ENCODE measurements around the gene LIN28B. TPM values are rescaled to one million over a fixed set of nuclear protein-coding genes. Genes with fewer than 3 reads are reported as not detected.

LIN28B gene
- total and polyA plus RNA-seq, 2 of the 4 experiments (the other 2 are of a cell fraction), result not detected

DNA sequence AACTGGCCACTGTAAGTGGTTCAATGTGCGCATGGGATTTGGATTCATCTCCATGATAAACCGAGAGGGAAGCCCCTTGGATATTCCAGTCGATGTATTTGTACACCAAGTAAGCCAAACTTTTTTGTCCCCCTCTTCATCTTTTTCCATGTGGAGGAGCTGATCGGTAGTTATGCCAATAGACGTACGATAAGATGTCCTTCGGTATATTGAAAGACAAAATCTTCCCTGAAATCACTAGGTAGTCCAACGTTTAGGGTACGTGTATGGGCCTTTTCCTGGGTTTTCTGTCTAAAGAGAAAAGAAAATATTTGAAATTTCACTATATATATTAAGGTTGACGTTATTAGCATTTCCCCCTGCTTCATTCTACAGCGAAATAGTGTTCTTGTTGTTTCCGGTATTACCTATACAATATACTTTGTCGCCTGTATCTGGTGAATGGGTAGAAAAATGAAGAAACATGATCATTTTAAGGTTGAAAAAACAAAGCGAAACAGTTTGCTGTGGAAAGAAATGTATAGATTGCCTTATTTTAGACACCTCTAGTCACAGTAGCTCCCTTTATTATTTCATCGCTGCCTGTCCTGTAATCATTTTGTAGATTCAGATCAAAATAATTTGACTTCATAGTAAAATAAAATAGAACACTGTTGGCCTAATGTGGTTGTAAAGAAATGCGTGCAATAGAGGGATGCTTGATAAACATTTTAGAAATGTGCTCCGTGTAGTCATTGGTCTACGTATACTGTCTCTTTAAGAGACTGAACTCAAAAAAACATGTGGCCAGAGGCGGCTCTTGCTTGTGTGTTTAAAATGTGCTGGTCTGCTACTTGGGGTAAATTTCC, 1.5 kb downstream of the LIN28B start:
- Histone ChIP-seq H3K9ac (ENCODE audit: low read depth, low read length) (no peak overlapping the region), H4K20me1 (ENCODE audit: insufficient read depth, low read length) (no peaks in the 10 kb centered on the region), H2BK5ac (ENCODE audit: low read depth, low read length, poor library complexity, severe bottlenecking) (no peak overlapping the region), H3K23ac (ENCODE audit: low read depth, low read length) (no peak overlapping the region), H4K8ac (ENCODE audit: low read depth in 2 of 2, low read length in 2 of 2) (no peak overlapping the region), H3K4me2 (ENCODE audit: low read depth, low read length) (no peak overlapping the region), H3K4ac (ENCODE audit: low read depth, low read length) (no peak overlapping the region), H4K5ac (ENCODE audit: low read depth, low read length) (no peak overlapping the region), H2BK20ac (ENCODE audit: low read depth, low read length) (no peak overlapping the region), H3K4me1 (ENCODE audit: control insufficient read depth, insufficient read depth, low read length) (no peaks in the 10 kb centered on the region), H2AK9ac (replicated peaks; ENCODE audit: low read depth, low read length, poor library complexity) (no peak overlapping the region), H2BK15ac (ENCODE audit: low read depth, low read length) (no peak overlapping the region), H3K27me3 (ENCODE audit: control insufficient read depth, insufficient read depth, low read length) (peaks cover 42% of the 10 kb centered on the region), H3K56ac (ENCODE audit: extremely low read depth, insufficient read depth, low read length) (no peak overlapping the region), H3K79me1 (ENCODE audit: low read depth in 1 of 2, low read length in 2 of 2) (no peaks in the 10 kb centered on the region), H2AK5ac (ENCODE audit: low read depth, low read length) (no peak overlapping the region), H3K14ac (replicated peaks; ENCODE audit: low read depth, low read length) (no peak overlapping the region), H3K9me3 (ENCODE audit: control insufficient read depth, insufficient read depth, low read length) (peaks cover 3% of the 10 kb centered on the region; the same call in 1 of the 2 replicates), H4K91ac (ENCODE audit: insufficient read depth, low read depth, low read length) (no peak overlapping the region), H3K4me3 (ENCODE audit: insufficient read depth, low read depth, low read length) (no peak overlapping the region), H3K9me1 (ENCODE audit: insufficient read depth, low read length) (no peaks in the 10 kb centered on the region), H3K36me3 (ENCODE audit: control insufficient read depth, insufficient read depth, low read length) (no peaks in the 10 kb centered on the region), H2BK120ac (ENCODE audit: low read depth, low read length) (no peak overlapping the region), H3K27ac (ENCODE audit: insufficient read depth, low read length) (no peak overlapping the region), H2AFZ (replicated peaks; ENCODE audit: low read length, poor library complexity) (no peak overlapping the region), H3K18ac (ENCODE audit: low read depth, low read length) (no peak overlapping the region)
- ChIA-PET POLR2A (ENCODE audit: unreplicated experiment) (no interaction called here), CTCF (interaction anchor here (0.5 kb wide), 1 partner anchor 1195 kb away, joined by 5 read pairs; no protein-coding TSS in a partner anchor)
- no TSS peak for BruUV-seq (replicated peaks)
- dilution Hi-C loops (cut with HindIII; ENCODE audit: low sequenced_read_pairs, unreplicated experiment) (no loop called here), in situ Hi-C loops (cut with MboI; ENCODE audit: low sequenced_read_pairs) (no loop called here), intact Hi-C loops (cut with micrococcal nuclease) (no loop called here)
- no peak for DNase-seq
- no peak; the same call in 1 of the 2 replicates for ATAC-seq (ENCODE audit: low read depth)
- WGBS, 2 experiments (ENCODE audit: extremely low coverage in 2 of 2, insufficient read length in 1 of 2), result no CpG with 5 or more reads among the region's 19 CpGs
- TF ChIP-seq MAZ (IDR thresholded peaks at IDR 0.05; ENCODE audit: borderline replicate concordance, low read depth, low read length) (no peak), POLR2A (IDR thresholded peaks at IDR 0.05; ENCODE audit: low read depth, low read length) (no peak), CEBPB (IDR thresholded peaks at IDR 0.05; ENCODE audit: low read depth, low read length) (no peak), RFX5 (IDR thresholded peaks at IDR 0.05; ENCODE audit: low read depth, low read length) (no peak), FOS (IDR thresholded peaks at IDR 0.05; ENCODE audit: low read depth, low read length) (no peak), MAFK (IDR thresholded peaks at IDR 0.05; ENCODE audit: low read depth, low read length) (no peak), RAD21 (IDR thresholded peaks at IDR 0.05; ENCODE audit: low read length) (no peak), MXI1 (IDR thresholded peaks at IDR 0.05; ENCODE audit: borderline replicate concordance, low read depth, low read length) (no peak), SMC3 (IDR thresholded peaks at IDR 0.05; ENCODE audit: low read depth, low read length) (no peak), CHD1 (IDR thresholded peaks at IDR 0.05; ENCODE audit: low read depth, low read length) (no peak), RCOR1 (IDR thresholded peaks at IDR 0.05; ENCODE audit: insufficient replicate concordance, low read length) (no peak), BHLHE40 (IDR thresholded peaks at IDR 0.05; ENCODE audit: low read depth, low read length) (no peak)
- TF ChIP-seq, protein P1, sequence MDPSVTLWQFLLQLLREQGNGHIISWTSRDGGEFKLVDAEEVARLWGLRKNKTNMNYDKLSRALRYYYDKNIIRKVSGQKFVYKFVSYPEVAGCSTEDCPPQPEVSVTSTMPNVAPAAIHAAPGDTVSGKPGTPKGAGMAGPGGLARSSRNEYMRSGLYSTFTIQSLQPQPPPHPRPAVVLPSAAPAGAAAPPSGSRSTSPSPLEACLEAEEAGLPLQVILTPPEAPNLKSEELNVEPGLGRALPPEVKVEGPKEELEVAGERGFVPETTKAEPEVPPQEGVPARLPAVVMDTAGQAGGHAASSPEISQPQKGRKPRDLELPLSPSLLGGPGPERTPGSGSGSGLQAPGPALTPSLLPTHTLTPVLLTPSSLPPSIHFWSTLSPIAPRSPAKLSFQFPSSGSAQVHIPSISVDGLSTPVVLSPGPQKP (IDR thresholded peaks at IDR 0.05; ENCODE audit: borderline replicate concordance, low read depth, low read length), result no peak
- TF ChIP-seq, protein P2, sequence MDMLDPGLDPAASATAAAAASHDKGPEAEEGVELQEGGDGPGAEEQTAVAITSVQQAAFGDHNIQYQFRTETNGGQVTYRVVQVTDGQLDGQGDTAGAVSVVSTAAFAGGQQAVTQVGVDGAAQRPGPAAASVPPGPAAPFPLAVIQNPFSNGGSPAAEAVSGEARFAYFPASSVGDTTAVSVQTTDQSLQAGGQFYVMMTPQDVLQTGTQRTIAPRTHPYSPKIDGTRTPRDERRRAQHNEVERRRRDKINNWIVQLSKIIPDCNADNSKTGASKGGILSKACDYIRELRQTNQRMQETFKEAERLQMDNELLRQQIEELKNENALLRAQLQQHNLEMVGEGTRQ (IDR thresholded peaks at IDR 0.05; ENCODE audit: low read depth, low read length), result no peak
- TF ChIP-seq, protein P3, sequence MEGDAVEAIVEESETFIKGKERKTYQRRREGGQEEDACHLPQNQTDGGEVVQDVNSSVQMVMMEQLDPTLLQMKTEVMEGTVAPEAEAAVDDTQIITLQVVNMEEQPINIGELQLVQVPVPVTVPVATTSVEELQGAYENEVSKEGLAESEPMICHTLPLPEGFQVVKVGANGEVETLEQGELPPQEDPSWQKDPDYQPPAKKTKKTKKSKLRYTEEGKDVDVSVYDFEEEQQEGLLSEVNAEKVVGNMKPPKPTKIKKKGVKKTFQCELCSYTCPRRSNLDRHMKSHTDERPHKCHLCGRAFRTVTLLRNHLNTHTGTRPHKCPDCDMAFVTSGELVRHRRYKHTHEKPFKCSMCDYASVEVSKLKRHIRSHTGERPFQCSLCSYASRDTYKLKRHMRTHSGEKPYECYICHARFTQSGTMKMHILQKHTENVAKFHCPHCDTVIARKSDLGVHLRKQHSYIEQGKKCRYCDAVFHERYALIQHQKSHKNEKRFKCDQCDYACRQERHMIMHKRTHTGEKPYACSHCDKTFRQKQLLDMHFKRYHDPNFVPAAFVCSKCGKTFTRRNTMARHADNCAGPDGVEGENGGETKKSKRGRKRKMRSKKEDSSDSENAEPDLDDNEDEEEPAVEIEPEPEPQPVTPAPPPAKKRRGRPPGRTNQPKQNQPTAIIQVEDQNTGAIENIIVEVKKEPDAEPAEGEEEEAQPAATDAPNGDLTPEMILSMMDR (conservative IDR thresholded peaks at IDR 0.05; ENCODE audit: low read depth, low read length), result no peak
